ENCODE measurements around the gene C19orf47. TPM values are rescaled to one million over a fixed set of nuclear protein-coding genes. Genes with fewer than 3 reads are reported as not detected.

The C19orf47 gene, protein sequence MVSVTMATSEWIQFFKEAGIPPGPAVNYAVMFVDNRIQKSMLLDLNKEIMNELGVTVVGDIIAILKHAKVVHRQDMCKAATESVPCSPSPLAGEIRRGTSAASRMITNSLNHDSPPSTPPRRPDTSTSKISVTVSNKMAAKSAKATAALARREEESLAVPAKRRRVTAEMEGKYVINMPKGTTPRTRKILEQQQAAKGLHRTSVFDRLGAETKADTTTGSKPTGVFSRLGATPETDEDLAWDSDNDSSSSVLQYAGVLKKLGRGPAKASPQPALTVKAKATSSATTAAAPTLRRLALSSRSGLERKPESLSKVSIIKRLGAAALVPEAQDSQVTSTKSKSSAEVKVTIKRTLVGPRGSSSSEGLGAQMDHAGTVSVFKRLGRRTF
- total RNA-seq = 3.9 and 4.8 TPM in 2 replicates

GRCh38 chr19:40348125-40348913 is at the start of gene C19orf47, which contains the start of gene PLD3:
Gene C19orf47 (minus strand): TSS chr19:40348397. CDS start chr19:40341857, 6,540 bp downstream.
Gene PLD3 (plus strand): TSS chr19:40348695. CDS start chr19:40366484, 17,789 bp downstream.

DNA sequence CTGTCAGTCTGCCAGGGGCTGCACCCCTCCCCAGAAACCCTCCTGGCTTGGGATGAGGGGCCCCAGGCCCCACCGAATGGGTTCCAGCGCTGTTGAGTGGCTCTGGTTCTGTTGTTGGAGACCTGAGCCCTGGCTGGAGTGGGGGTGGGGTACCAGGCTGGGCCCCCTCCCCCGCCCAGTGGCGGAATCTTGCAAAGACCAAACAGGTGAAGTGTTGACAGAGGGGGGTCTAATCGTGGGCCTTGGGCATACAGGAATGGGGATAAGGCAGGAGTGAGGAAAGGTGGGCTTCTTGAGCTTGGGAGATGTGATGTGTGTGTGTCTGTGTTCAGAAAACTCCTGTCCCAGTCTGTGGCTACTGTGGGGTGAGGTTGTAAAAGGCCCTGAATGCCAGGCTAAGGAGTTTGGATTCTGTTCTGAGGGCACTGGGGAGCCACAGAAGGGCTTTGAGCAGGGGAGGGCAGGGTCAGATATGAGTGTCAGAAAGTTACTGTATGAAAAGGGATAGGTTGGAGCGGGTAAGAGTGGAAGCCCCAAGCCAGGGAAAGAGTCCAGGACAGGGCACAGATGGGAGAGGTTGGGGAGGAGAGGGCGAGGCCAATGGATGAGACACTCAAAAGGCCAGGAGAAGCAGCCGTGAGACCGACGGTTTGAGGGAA is 42.0 kb upstream of the C19orf47 start, which contains the start of gene HIPK4:
HIPK4 (minus strand) TSS at position 98 of the 659 bp plus-strand sequence. CDS start 279 bp downstream, outside the sequence.

GRCh38 chr19:40284501-40285352 is 63.5 kb downstream of the C19orf47 start, which contains the start of gene AKT2:
Gene AKT2 (minus strand): TSS chr19:40285345. CDS start chr19:40265267, 20,078 bp downstream.

Other genes starting within 250 kb of the C19orf47 start
- 4.1 and 5.7 TPM in 2 replicates for gene MAP3K10, start 157.0 kb downstream of the C19orf47 start, total RNA-seq
- 0.17 TPM in 1 of 2 replicates, not detected in the other for gene TTC9B, start 130.0 kb downstream of the C19orf47 start, total RNA-seq
- gene CCNP, start 121.7 kb downstream of the C19orf47 start, total RNA-seq = 0.17 and 0.32 TPM in 2 replicates
- gene AKT2, start 63.1 kb downstream of the C19orf47 start, total RNA-seq = 82.7 and 101 TPM in 2 replicates
- gene PLD3, start 298 bp upstream of the C19orf47 start, total RNA-seq = 165 and 192 TPM in 2 replicates
- gene HIPK4, start 41.8 kb upstream of the C19orf47 start, total RNA-seq = 0.16 and 0.17 TPM in 2 replicates
- gene PRX, start 65.0 kb upstream of the C19orf47 start, total RNA-seq = 1.9 and 2.2 TPM in 2 replicates
- gene SERTAD1, start 77.6 kb upstream of the C19orf47 start, total RNA-seq = 19.5 and 27.6 TPM in 2 replicates
- gene SERTAD3, start 95.9 kb upstream of the C19orf47 start, total RNA-seq = 21.0 and 22.7 TPM in 2 replicates
- 192 and 291 TPM in 2 replicates for gene BLVRB, start 117.3 kb upstream of the C19orf47 start, total RNA-seq
- 11.4 and 11.7 TPM in 2 replicates for gene SPTBN4, start 118.6 kb upstream of the C19orf47 start, total RNA-seq
- 22.2 and 25.6 TPM in 2 replicates for gene SHKBP1, start 228.5 kb upstream of the C19orf47 start, total RNA-seq